ENCODE data around the gene ERAL1. TPM values are rescaled to one million over a fixed set of nuclear protein-coding genes. Genes with fewer than 3 reads are reported as not detected.
A peak's percentile ranks its signal among the peaks of the same experiment; 100 is the strongest.

ERAL1 gene
- total RNA-seq, 1 donor = 30.4 TPM

DNA sequence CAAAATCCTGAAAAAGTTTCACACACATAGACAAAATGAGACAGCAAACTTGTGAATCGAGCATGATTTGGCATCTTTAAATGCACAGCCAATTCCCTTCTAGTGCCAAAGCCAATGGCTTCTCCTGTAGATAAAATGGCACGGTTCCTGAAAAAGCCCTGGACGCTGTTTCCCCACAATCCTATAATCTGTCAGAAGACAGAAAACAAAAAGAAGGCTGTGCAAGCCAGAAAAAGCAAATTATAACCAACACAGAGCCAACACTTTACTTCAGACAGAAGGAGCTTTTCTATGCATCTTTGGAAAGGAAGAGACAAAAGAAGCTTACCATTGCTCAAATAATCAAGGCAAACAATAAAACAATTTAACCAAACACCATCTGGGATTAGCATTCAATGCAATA lies 36.0 kb upstream of the ERAL1 start:
- Histone ChIP-seq H3K9me3 (ENCODE audit: low read depth, low read length) (no peaks in the 10 kb centered on the region), H3K4me1 (ENCODE audit: insufficient read depth, low read length) (peaks cover 5% of the 10 kb centered on the region), H3K27me3 (ENCODE audit: insufficient read depth, low read length) (no peaks in the 10 kb centered on the region), H3K79me2 (ENCODE audit: insufficient read depth, low read length) (peaks cover 65% of the 10 kb centered on the region), H3K36me3 (ENCODE audit: insufficient read depth, low read length) (no peaks in the 10 kb centered on the region), H4K20me1 (ENCODE audit: insufficient read depth, low read length) (peaks cover 24% of the 10 kb centered on the region), H3K4me2 (ENCODE audit: insufficient read depth, low read length) (no peak overlapping the region), H2AFZ (ENCODE audit: low read length) (no peak overlapping the region), H3K4me3 (ENCODE audit: insufficient read depth, low read length) (no peak overlapping the region), H3K27ac (ENCODE audit: low read depth, low read length) (peak overlapping the region; percentile 17)
- TF ChIP-seq, protein P1, sequence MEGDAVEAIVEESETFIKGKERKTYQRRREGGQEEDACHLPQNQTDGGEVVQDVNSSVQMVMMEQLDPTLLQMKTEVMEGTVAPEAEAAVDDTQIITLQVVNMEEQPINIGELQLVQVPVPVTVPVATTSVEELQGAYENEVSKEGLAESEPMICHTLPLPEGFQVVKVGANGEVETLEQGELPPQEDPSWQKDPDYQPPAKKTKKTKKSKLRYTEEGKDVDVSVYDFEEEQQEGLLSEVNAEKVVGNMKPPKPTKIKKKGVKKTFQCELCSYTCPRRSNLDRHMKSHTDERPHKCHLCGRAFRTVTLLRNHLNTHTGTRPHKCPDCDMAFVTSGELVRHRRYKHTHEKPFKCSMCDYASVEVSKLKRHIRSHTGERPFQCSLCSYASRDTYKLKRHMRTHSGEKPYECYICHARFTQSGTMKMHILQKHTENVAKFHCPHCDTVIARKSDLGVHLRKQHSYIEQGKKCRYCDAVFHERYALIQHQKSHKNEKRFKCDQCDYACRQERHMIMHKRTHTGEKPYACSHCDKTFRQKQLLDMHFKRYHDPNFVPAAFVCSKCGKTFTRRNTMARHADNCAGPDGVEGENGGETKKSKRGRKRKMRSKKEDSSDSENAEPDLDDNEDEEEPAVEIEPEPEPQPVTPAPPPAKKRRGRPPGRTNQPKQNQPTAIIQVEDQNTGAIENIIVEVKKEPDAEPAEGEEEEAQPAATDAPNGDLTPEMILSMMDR (IDR thresholded peaks at IDR 0.05; ENCODE audit: extremely low read depth, low read depth, low read length) = no peak
- DNase-seq (ENCODE audit: insufficient read length, low spot score, missing footprints) = no peak

DNA sequence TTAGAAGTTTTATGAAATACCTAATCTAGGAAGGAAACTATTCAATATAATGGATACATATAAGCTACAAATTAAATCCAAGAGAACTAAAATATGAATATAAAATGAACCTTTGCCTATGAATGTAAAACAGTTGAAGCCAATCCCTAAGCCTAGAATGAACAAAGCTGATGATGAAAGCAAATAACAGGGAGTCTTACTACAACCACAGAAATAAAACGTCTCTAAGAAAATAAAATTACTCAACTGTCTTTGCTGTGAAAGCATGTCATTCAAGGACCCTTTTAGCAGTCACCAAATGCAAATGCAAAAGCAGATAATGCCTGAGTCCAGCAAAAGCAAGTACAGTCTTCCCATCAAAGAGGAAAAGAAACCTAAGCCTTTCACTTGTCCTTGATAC lies 35.2 kb upstream of the ERAL1 start:
- peaks cover 5% of the 10 kb centered on the region for H3K4me1 ChIP-seq (ENCODE audit: insufficient read depth, low read length)
- no peak overlapping the region for H3K4me2 ChIP-seq (ENCODE audit: insufficient read depth, low read length)
- no peak overlapping the region for H2AFZ ChIP-seq (ENCODE audit: low read length)
- peaks cover 63% of the 10 kb centered on the region for H3K79me2 ChIP-seq (ENCODE audit: insufficient read depth, low read length)
- no peak overlapping the region for H3K27ac ChIP-seq (ENCODE audit: low read depth, low read length)
- H3K27me3 ChIP-seq (ENCODE audit: insufficient read depth, low read length) = no peaks in the 10 kb centered on the region
- H3K4me3 ChIP-seq (ENCODE audit: insufficient read depth, low read length) = no peak overlapping the region
- TF ChIP-seq, protein P1 (IDR thresholded peaks at IDR 0.05; ENCODE audit: extremely low read depth, low read depth, low read length) = no peak
- peaks cover 27% of the 10 kb centered on the region for H4K20me1 ChIP-seq (ENCODE audit: insufficient read depth, low read length)
- no peak for DNase-seq (ENCODE audit: insufficient read length, low spot score, missing footprints)
- H3K9me3 ChIP-seq (ENCODE audit: low read depth, low read length) = no peaks in the 10 kb centered on the region
- no peaks in the 10 kb centered on the region for H3K36me3 ChIP-seq (ENCODE audit: insufficient read depth, low read length)

DNA sequence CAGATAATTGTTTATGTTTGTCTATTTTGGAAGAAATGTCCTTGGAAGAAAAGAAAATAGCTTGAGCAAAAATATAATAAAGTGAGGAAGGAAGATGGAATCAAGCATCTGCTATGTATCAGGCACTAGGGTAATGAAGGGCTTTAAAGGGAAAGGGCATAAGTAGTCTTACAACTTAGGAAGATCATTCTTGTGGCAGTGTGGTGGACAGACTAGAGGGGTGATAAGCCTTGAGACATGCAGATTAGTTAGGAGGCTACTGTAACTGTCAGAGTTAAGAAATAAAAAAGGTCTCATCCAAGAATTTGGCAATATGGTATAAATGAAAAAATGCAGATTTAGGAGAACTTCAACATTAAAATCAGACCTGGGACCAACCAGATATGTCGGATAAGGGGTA lies 27.1 kb upstream of the ERAL1 start:
- no peak overlapping the region for H3K4me2 ChIP-seq (ENCODE audit: insufficient read depth, low read length)
- no peaks in the 10 kb centered on the region for H3K27me3 ChIP-seq (ENCODE audit: insufficient read depth, low read length)

DNA sequence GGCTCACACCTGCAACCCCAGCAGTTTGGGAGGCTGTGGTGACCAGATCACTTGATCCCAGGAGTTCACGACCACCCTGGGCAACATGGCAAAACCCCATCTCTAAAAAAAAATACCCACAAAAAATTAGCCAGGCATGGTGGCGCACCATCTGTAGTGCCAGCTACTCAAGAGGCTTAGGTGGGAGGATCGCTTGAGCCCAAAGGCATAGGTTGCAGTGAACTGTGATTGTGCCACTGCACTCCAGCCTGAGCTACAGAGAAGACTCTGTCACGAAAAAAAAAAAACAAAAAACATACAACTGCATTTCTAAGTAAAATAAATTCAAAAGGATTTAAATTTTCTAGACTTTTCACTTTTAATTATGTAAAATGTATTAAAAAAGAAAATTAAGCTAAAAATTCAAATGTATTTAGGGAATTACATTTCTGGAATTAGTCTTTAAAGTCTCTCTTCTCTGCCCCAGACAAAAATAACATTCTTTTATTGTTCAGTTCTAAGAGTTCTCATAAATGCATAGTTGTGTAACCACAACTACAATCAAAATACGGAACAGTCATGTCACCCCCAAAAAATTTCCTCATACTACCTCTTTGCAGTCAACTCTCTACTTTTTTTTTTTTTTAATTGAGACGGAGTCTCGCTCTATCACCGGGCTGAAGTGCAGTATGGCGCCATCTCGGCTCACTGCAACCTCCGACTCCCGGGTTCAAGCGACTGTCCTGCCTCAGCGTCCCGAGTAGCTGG lies 26.3 kb upstream of the ERAL1 start:
- TF ChIP-seq, protein P1 (IDR thresholded peaks at IDR 0.05; ENCODE audit: extremely low read depth, low read depth, low read length) = no peak
- H4K20me1 ChIP-seq (ENCODE audit: insufficient read depth, low read length) = peaks cover 17% of the 10 kb centered on the region
- H3K4me2 ChIP-seq (ENCODE audit: insufficient read depth, low read length) = no peak overlapping the region
- peaks cover 4% of the 10 kb centered on the region for H3K4me1 ChIP-seq (ENCODE audit: insufficient read depth, low read length)
- H3K9me3 ChIP-seq (ENCODE audit: low read depth, low read length) = no peaks in the 10 kb centered on the region
- no peaks in the 10 kb centered on the region for H3K36me3 ChIP-seq (ENCODE audit: insufficient read depth, low read length)
- H3K27me3 ChIP-seq (ENCODE audit: insufficient read depth, low read length) = no peaks in the 10 kb centered on the region
- peaks cover 56% of the 10 kb centered on the region for H3K79me2 ChIP-seq (ENCODE audit: insufficient read depth, low read length)
- DNase-seq (ENCODE audit: insufficient read length, low spot score, missing footprints) = peak; percentile 88
- no peak overlapping the region for H3K4me3 ChIP-seq (ENCODE audit: insufficient read depth, low read length)
- H3K27ac ChIP-seq (ENCODE audit: low read depth, low read length) = peak overlapping the region; percentile 35
- no peak overlapping the region for H2AFZ ChIP-seq (ENCODE audit: low read length)

More for the DNA sequence above, 27.1 kb upstream of the ERAL1 start:
- H4K20me1 ChIP-seq (ENCODE audit: insufficient read depth, low read length) = peaks cover 21% of the 10 kb centered on the region
- no peak overlapping the region for H3K27ac ChIP-seq (ENCODE audit: low read depth, low read length)
- no peaks in the 10 kb centered on the region for H3K36me3 ChIP-seq (ENCODE audit: insufficient read depth, low read length)
- H3K4me1 ChIP-seq (ENCODE audit: insufficient read depth, low read length) = peaks cover 4% of the 10 kb centered on the region
- H3K9me3 ChIP-seq (ENCODE audit: low read depth, low read length) = no peaks in the 10 kb centered on the region
- H3K79me2 ChIP-seq (ENCODE audit: insufficient read depth, low read length) = peaks cover 62% of the 10 kb centered on the region
- no peak overlapping the region for H3K4me3 ChIP-seq (ENCODE audit: insufficient read depth, low read length)
- TF ChIP-seq, protein P1 (IDR thresholded peaks at IDR 0.05; ENCODE audit: extremely low read depth, low read depth, low read length) = no peak
- H2AFZ ChIP-seq (ENCODE audit: low read length) = no peak overlapping the region
- no peak for DNase-seq (ENCODE audit: insufficient read length, low spot score, missing footprints)

Measured in osteoblast (primary cell).